Measurements from ENCODE around the gene EYA4. TPM values are rescaled to one million over a fixed set of nuclear protein-coding genes. Genes with fewer than 3 reads are reported as not detected.

EYA4 gene
- total and polyA plus RNA-seq, 2 donors (not counting 3 experiments of a cell fraction or from before 2014, with no cell fraction given), result not detected

GRCh38 chr6:133257545-133258105 is 16.5 kb downstream of the EYA4 start:
- FAIRE-seq, result no peak

More at GRCh38 chr6:133257545-133258105, 16.5 kb downstream of the EYA4 start:
- POLR2A ChIA-PET, result no interaction called here
- no peak for DNase-seq (ENCODE audit: low read depth, low spot score)
- dilution Hi-C loops (cut with MboI; ENCODE audit: extremely low pct_ligation_motif_present, low sequenced_read_pairs) (no loop called here), intact Hi-C loops (cut with micrococcal nuclease) (no loop called here)
- H3K9me1 ChIP-seq (replicated peaks; ENCODE audit: control insufficient read depth, extremely low read depth, insufficient read depth, low read length), result no peaks in the 10 kb centered on the region
- BruUV-seq (replicated peaks), result no TSS peak
- TF ChIP-seq FOS (IDR thresholded peaks at IDR 0.05; ENCODE audit: borderline replicate concordance, insufficient read depth, low read length), result no peak
- no peak for TF ChIP-seq CTCF (IDR thresholded peaks at IDR 0.05; ENCODE audit: extremely low read depth in 1 of 2, insufficient read depth in 1 of 2, low read depth in 1 of 2, low read length in 2 of 2)
- no peak for TF ChIP-seq POLR2A (IDR thresholded peaks at IDR 0.05; ENCODE audit: low read depth, low read length)
- TF ChIP-seq MAX (IDR thresholded peaks at IDR 0.05; ENCODE audit: insufficient read depth, insufficient read length), result no peak
- no peak for TF ChIP-seq GATA2 (IDR thresholded peaks at IDR 0.05; ENCODE audit: insufficient read depth, insufficient read length, low read depth, low read length)
- no peak for TF ChIP-seq EZH2 (IDR thresholded peaks at IDR 0.05; ENCODE audit: borderline replicate concordance, low read depth, low read length, severe bottlenecking)
- TF ChIP-seq MYC (IDR thresholded peaks at IDR 0.05; ENCODE audit: low read depth, low read length), result no peak
- TF ChIP-seq POLR2AphosphoS5 (IDR thresholded peaks at IDR 0.05; ENCODE audit: insufficient read depth, low read depth, low read length), result no peak
- no peak for TF ChIP-seq JUN (IDR thresholded peaks at IDR 0.05; ENCODE audit: borderline replicate concordance, insufficient read depth, insufficient read length, low read depth)
- H3K36me3 ChIP-seq (ENCODE audit: control insufficient read depth in 2 of 2, extremely low read depth in 1 of 2, insufficient read depth in 2 of 2, low read length in 2 of 2), result no peaks in the 10 kb centered on the region
- H3K4me3 ChIP-seq (replicated peaks in 1 of 3; ENCODE audit: insufficient read depth in 1 of 3, low read depth in 1 of 3, low read length in 3 of 3), result no peak overlapping the region
- peaks cover 0 to under 1% of the 10 kb centered on the region in 2 experiments for H3K27me3 ChIP-seq (ENCODE audit: control insufficient read depth in 2 of 2, insufficient read depth in 2 of 2, low read length in 2 of 2)
- H3K27ac ChIP-seq (ENCODE audit: insufficient read depth, low read depth, low read length), result no peak overlapping the region
- no peaks in the 10 kb centered on the region for H3K9me3 ChIP-seq (replicated peaks; ENCODE audit: control insufficient read depth, insufficient read depth, low read length)
- CTCF ChIA-PET, result no interaction called here
- no peaks in the 10 kb centered on the region for H3K79me2 ChIP-seq (ENCODE audit: control insufficient read depth, insufficient read depth, low read length)
- no peak overlapping the region for H3K4me2 ChIP-seq (ENCODE audit: insufficient read depth, low read length)
- H3K9ac ChIP-seq (replicated peaks; ENCODE audit: extremely low read depth, insufficient read depth, low read length), result no peak overlapping the region
- no peaks in the 10 kb centered on the region for H3K4me1 ChIP-seq (ENCODE audit: control insufficient read depth, extremely low read depth, insufficient read depth, low read length)
- H2AFZ ChIP-seq (ENCODE audit: low read depth, low read length), result no peak overlapping the region
- no peaks in the 10 kb centered on the region for H4K20me1 ChIP-seq (replicated peaks; ENCODE audit: control insufficient read depth, extremely low read depth, insufficient read depth, low read length)
